Coronary artery (tissue), 2 donors: ENCODE data around the gene TUBGCP5.

Source experiments
- DNase-seq: peaks from one replicate; pipeline ENCODE4 v3.0.0-alpha.2; 2017; ENCODE audit warnings: low spot score
- H3K27ac ChIP-seq, 2 donors: fragments of 200-600 bp; sonication (generic); one replicate each; pipeline ENCODE4 v1.5.1; 2016 to 2019
- H3K4me3 ChIP-seq: fragments of 200-600 bp; sonication (generic); 2 replicates; pipeline ENCODE4 v1.5.1; 2016; ENCODE audit warnings: mild to moderate bottlenecking, moderate library complexity
- CTCF ChIP-seq: fragments of 200-600 bp; sonication (generic); IDR thresholded peaks from one replicate; pipeline ENCODE4 v1.5.1; 2019; ENCODE audit warnings: antibody characterized with exemption

TUBGCP5 gene

GRCh38 chr15:22951031-22951380 is 88.4 kb downstream of the TUBGCP5 start:
- no peak for DNase-seq
- H3K4me3 ChIP-seq = peak overlapping the region; percentile 55
- H3K27ac ChIP-seq = peak overlapping the region; percentile 82 to 86
- TF ChIP-seq CTCF = no peak

- Histone ChIP-seq H3K27ac (peak overlapping the region; percentile 82 to 86), H3K4me3 (peak overlapping the region; percentile 40)
- no peak for TF ChIP-seq CTCF
- DNase-seq = no peak
Observed at GRCh38 chr15:22950256-22950990, 88.9 kb downstream of the TUBGCP5 start.
